Measurements from ENCODE around the gene SNRNP70.
"Not testable (repeated sequence)": the region's sequence is repeated elsewhere in the genome, so short reads cannot be mapped to it uniquely, and the experiment has no call there.

SNRNP70 gene

DNA sequence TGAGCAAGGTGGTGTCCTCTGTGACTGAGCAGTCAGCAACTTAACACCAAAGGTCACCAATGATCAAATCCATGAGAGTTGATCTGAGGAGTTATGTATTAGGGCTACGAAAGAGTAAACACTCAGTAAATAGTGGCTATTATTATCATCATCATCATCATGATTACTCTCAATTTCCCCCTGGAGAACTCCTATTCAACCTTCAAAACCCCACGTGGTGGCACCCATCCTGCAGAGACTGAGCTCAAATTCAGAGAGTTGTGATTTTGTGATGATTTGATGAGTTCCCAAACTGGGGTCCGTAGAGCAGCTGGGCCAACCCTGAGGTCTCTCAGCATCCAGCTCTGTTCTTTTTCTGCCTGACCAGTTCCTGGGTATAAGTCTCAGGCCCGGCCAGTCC is 35.4 kb upstream of the SNRNP70 start:
- WGBS, 2 experiments, result 65% methylated on average over 2 of the region's 4 CpGs; no CpG with 5 or more reads in 1 of the 2 experiments
- not testable (repeated sequence) for H3K4me3 ChIP-seq (ENCODE audit: insufficient read depth, low read depth, low read length); H3K27me3 ChIP-seq (ENCODE audit: control insufficient read depth, insufficient read depth, low read length, poor library complexity, severe bottlenecking); H3K27ac ChIP-seq (ENCODE audit: insufficient read depth, low read depth, low read length, poor library complexity, severe bottlenecking); H3K4me1 ChIP-seq (ENCODE audit: control insufficient read depth, insufficient read depth, low read length); H3K36me3 ChIP-seq (ENCODE audit: control insufficient read depth, insufficient read depth, low read length); H3K9me3 ChIP-seq (ENCODE audit: control insufficient read depth, low read length)

DNA sequence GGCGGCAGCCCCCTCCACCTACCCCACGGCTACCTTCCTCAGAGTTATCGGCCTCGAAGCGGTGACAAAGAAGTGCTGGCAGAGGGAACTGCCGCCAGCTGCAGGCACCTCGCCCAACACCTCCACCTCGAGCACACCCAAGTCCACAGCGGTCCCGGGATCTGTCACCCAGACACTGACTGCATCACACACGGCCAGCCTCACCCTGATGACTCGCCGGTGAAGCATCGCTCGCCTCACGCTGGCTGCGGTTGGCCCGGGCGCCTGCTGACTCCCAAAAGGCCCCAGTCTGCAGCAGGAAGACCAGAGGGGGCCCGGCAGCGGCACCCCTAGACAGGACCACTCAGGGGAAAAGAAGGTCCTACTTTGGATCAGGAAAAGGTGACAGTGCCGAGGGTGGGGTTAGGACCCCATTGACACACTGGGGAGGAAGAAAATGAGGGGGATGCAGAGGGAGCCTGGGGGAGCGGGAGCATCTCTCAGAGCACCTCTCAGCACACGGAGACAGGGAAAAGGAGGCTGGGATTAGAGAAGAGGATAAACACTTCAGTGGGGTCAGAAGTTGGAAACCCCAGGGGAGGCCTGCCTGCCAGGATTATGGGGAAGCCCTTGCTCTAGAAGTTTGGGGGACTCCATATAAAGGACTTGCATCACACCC is 34.7 kb upstream of the SNRNP70 start:
- H3K27ac ChIP-seq (ENCODE audit: insufficient read depth, low read depth, low read length, poor library complexity, severe bottlenecking); H3K36me3 ChIP-seq (ENCODE audit: control insufficient read depth, insufficient read depth, low read length); H3K27me3 ChIP-seq (ENCODE audit: control insufficient read depth, insufficient read depth, low read length, poor library complexity, severe bottlenecking); H3K9me3 ChIP-seq (ENCODE audit: control insufficient read depth, low read length); H3K4me3 ChIP-seq (ENCODE audit: insufficient read depth, low read depth, low read length); H3K4me1 ChIP-seq (ENCODE audit: control insufficient read depth, insufficient read depth, low read length): not testable (repeated sequence)
- WGBS, 2 experiments, result 82 to 84% methylated on average over 24 of the region's 24 CpGs

DNA sequence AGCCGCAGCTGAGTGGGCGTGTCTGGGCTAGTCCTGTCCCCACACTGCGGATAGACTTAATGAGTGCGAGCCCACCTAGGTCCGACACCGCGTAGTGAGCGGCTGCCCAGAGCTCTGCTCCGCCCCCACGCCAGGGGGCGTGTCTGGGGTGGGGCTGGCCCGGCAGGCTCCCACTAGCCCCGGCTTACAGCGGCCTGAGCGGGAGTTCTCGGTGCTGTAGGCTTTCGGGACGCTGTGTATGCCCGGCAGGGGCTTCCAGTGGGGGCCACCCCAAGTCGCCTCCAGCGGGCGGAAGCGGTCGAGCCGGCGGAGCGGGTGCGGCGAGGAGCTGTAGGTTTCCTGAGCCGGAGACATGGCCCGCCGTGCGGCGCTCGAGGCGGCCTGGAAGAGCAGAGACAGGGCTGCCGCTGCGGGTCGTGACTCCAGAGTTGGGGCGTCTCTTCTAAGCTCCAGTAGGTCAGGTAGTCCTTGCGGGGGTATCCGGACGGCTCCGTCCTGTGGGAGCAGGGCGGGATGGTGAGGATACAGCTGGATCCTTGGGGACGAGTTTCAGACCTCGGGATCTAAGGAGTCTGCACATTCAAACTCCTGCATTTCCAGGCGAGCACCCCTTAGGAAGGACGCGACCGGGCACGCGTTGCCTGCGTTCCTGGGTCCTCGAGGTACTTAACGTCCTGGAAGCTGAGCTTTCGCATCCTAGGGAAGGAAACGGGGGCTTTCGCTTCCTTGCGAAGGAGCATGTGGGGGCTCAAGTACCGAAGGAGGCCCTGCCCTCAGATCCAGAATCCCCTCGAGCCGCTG is 28.9 kb upstream of the SNRNP70 start:
- Histone ChIP-seq H3K27me3 (ENCODE audit: control insufficient read depth, insufficient read depth, low read length, poor library complexity, severe bottlenecking) (peaks cover 63% of the 10 kb centered on the region), H3K27ac (ENCODE audit: insufficient read depth, low read depth, low read length, poor library complexity, severe bottlenecking) (no peak overlapping the region), H3K4me3 (ENCODE audit: insufficient read depth, low read depth, low read length) (peak overlapping the region; percentile 36), H3K36me3 (ENCODE audit: control insufficient read depth, insufficient read depth, low read length) (no peaks in the 10 kb centered on the region), H3K4me1 (ENCODE audit: control insufficient read depth, insufficient read depth, low read length) (peaks cover 12% of the 10 kb centered on the region), H3K9me3 (ENCODE audit: control insufficient read depth, low read length) (no peaks in the 10 kb centered on the region)
- 2% methylated on average over 63 of the region's 63 CpGs for WGBS, 2 experiments

DNA sequence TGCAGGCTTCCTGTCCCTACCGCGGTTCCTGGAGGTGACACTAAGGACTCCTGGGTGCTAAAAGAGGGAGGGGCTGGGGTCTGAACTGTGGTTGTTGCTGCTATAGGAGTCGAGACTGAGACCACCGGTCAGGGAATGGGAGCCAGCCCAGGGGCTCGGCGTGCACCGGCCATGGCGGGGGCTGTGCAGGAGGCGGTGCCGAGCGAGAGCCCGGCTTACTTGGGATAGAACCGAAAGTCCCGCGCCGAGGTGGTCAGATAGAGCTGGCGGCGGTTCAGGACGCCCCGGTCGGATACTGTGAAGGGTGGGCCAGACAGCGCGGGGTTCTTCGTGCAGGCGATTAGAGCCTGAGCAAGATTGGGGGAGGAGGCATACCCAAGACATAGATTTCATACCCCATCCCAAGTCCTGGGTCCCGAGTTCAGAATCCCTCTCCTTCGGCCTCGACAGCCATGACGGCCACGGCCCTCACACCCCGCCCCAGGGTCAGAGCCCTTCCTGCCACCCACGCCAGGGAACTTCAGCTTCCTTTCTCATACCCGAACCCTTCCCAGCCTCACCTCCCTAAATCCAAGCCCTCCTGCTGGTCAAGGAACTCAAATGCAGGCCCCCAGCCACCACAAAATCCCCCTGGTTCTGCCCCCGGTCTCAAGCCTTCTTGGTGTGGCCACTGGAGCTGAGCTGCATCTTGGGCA is 28.2 kb upstream of the SNRNP70 start:
- not testable (repeated sequence) for H3K36me3 ChIP-seq (ENCODE audit: control insufficient read depth, insufficient read depth, low read length); H3K27ac ChIP-seq (ENCODE audit: insufficient read depth, low read depth, low read length, poor library complexity, severe bottlenecking); H3K9me3 ChIP-seq (ENCODE audit: control insufficient read depth, low read length)
- Histone ChIP-seq H3K4me3 (ENCODE audit: insufficient read depth, low read depth, low read length) (peak overlapping the region; percentile 36), H3K27me3 (ENCODE audit: control insufficient read depth, insufficient read depth, low read length, poor library complexity, severe bottlenecking) (peaks cover 66% of the 10 kb centered on the region), H3K4me1 (ENCODE audit: control insufficient read depth, insufficient read depth, low read length) (peaks cover 12% of the 10 kb centered on the region)
- 14% methylated on average over 34 of the region's 34 CpGs for WGBS, 2 experiments

DNA sequence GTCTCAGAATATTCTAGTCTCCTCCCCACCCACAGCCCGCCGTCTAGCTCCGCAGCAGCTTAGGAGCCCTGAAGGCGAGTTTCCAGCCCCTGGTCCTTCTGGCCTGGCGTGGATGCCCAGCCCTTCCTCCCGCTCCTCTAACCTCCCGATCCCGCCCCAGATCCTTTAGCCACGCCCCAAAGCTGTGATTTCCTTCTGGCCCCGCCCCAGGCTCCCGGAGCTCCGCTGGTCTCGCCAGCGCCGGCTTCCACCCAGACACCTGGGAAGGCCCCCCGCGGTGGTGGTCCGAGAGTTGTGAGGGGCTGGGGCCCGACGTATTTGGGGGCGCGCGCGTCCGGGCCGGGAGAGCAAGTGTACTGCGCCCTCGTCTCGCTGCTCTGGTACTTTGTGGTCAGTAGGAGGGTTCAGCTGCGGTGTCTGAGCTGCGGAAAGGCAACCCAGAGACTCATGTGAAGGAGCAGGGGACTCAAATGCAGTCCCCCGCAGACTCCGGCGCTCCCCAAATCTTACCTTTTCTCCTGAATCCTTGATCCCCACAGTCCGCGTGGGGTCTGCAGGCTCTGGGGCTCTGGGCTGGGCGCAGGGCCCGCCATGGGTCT is 27.5 kb upstream of the SNRNP70 start, which contains the start of gene CGB7:
Gene CGB7, minus strand, starts transcription at position 114 of the 599 bp plus-strand sequence. CDS start 2,374 bp downstream, outside the sequence.
- H3K9me3 ChIP-seq (ENCODE audit: control insufficient read depth, low read length), result no peaks in the 10 kb centered on the region
- peaks cover 12% of the 10 kb centered on the region for H3K4me1 ChIP-seq (ENCODE audit: control insufficient read depth, insufficient read depth, low read length)
- no peaks in the 10 kb centered on the region for H3K36me3 ChIP-seq (ENCODE audit: control insufficient read depth, insufficient read depth, low read length)
- H3K4me3 ChIP-seq (ENCODE audit: insufficient read depth, low read depth, low read length), result peak within 1 kb of the TSS; percentile 36
- H3K27ac ChIP-seq (ENCODE audit: insufficient read depth, low read depth, low read length, poor library complexity, severe bottlenecking), result no peak within 1 kb of the TSS
- H3K27me3 ChIP-seq (ENCODE audit: control insufficient read depth, insufficient read depth, low read length, poor library complexity, severe bottlenecking), result peaks cover 66% of the 10 kb centered on the region
- WGBS, 2 experiments, result 15 to 16% methylated on average over 38 of the region's 38 CpGs

DNA sequence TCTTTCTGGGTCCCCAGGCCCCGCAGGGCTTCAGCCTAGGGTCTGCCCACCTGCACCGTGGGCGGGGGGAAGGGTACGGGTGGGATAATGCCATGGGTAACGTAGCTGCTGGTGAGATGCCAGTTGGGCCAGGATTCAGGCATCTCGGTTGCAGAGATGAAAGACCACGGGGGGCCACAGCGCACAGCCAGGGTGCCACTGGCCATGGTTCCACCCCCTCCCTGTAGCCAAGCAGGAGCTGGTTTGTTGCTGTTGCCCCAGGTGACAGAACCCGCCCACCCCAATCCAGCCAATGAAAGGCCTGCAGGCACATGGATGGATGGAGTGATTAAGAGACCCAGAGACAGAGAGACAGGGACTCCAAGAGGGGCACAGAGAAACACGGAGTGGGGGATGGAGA is 26.7 kb upstream of the SNRNP70 start:
- H3K36me3 ChIP-seq (ENCODE audit: control insufficient read depth, insufficient read depth, low read length), result no peaks in the 10 kb centered on the region
- H3K4me1 ChIP-seq (ENCODE audit: control insufficient read depth, insufficient read depth, low read length), result peaks cover 12% of the 10 kb centered on the region
- H3K27ac ChIP-seq (ENCODE audit: insufficient read depth, low read depth, low read length, poor library complexity, severe bottlenecking), result no peak overlapping the region
- H3K27me3 ChIP-seq (ENCODE audit: control insufficient read depth, insufficient read depth, low read length, poor library complexity, severe bottlenecking), result peaks cover 66% of the 10 kb centered on the region
- 79 to 80% methylated on average over 10 of the region's 10 CpGs for WGBS, 2 experiments
- H3K9me3 ChIP-seq (ENCODE audit: control insufficient read depth, low read length), result no peaks in the 10 kb centered on the region
- H3K4me3 ChIP-seq (ENCODE audit: insufficient read depth, low read depth, low read length), result no peak overlapping the region

DNA sequence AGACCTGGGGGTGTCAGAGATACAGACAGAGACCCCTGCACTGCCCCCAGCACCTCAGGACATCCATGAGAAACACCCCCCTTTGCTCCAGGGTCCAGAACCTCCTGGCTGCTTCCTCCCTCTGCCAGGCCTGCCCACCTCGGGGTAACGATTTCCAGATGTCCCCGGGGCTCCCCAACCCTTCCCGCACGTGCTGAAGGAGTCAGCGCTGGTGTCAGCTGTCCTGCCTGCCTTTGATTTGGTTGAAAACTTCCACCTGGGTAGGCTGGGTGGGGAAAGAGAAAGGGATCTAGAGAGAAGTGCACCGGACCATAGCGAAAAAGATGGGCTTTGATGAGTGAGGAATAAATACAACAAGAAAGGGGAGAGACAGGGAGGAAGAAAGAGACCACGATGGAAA is 26.2 kb upstream of the SNRNP70 start:
- Histone ChIP-seq H3K27me3 (ENCODE audit: control insufficient read depth, insufficient read depth, low read length, poor library complexity, severe bottlenecking) (peaks cover 69% of the 10 kb centered on the region), H3K9me3 (ENCODE audit: control insufficient read depth, low read length) (no peaks in the 10 kb centered on the region)
- 91% methylated on average over 9 of the region's 9 CpGs for WGBS, 2 experiments

DNA sequence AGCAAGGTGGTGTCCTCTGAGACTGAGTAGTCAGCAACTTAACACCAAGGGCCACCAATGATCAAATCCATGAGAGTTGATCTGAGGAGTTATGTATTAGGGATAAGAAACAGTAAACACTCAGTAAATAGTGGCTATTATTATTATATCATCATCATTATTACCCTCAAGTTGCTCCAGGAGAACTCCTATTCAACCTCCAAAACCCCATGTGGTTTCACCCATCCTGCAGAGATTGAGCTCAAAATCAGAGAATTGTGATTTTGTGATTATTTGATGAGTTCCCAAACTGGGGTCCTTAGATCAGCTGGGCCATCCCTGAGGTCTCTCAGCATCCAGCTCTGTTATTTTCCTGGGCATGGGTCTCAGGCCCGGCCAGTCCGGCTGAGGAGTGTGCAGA is 24.3 kb upstream of the SNRNP70 start:
- Histone ChIP-seq H3K4me3 (ENCODE audit: insufficient read depth, low read depth, low read length) (no peak overlapping the region), H3K27ac (ENCODE audit: insufficient read depth, low read depth, low read length, poor library complexity, severe bottlenecking) (no peak overlapping the region), H3K27me3 (ENCODE audit: control insufficient read depth, insufficient read depth, low read length, poor library complexity, severe bottlenecking) (peaks cover 75% of the 10 kb centered on the region), H3K9me3 (ENCODE audit: control insufficient read depth, low read length) (no peaks in the 10 kb centered on the region), H3K36me3 (ENCODE audit: control insufficient read depth, insufficient read depth, low read length) (no peaks in the 10 kb centered on the region), H3K4me1 (ENCODE audit: control insufficient read depth, insufficient read depth, low read length) (peaks cover 20% of the 10 kb centered on the region)
- WGBS, 2 experiments, result 92 to 97% methylated on average over 2 of the region's 2 CpGs

More for the DNA sequence above, 26.2 kb upstream of the SNRNP70 start:
- Histone ChIP-seq H3K4me3 (ENCODE audit: insufficient read depth, low read depth, low read length) (no peak overlapping the region), H3K36me3 (ENCODE audit: control insufficient read depth, insufficient read depth, low read length) (no peaks in the 10 kb centered on the region), H3K27ac (ENCODE audit: insufficient read depth, low read depth, low read length, poor library complexity, severe bottlenecking) (no peak overlapping the region), H3K4me1 (ENCODE audit: control insufficient read depth, insufficient read depth, low read length) (peaks cover 15% of the 10 kb centered on the region)

DNA sequence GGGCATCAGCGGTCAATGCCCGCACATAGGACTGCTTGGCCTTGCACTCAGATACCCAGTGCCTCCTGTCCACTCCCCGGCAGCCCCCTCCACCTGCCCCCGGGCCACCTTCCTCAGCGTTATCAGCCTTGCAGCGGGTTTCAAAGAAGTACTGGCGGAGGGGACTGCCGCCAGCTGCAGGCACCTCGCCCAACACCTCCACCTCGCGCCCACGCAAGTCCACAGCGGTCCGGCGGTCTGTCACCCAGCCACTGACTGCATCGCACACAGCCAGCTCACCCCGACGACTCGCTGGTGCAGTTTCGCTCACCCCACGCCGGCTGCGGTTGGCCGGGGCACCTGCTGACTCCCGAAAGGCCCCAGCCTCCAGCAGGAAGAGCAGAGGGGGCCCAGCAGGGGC is 23.8 kb upstream of the SNRNP70 start:
- peaks cover 23% of the 10 kb centered on the region for H3K4me1 ChIP-seq (ENCODE audit: control insufficient read depth, insufficient read depth, low read length)
- H3K36me3 ChIP-seq (ENCODE audit: control insufficient read depth, insufficient read depth, low read length), result no peaks in the 10 kb centered on the region
- no peaks in the 10 kb centered on the region for H3K9me3 ChIP-seq (ENCODE audit: control insufficient read depth, low read length)
- no peak overlapping the region for H3K4me3 ChIP-seq (ENCODE audit: insufficient read depth, low read depth, low read length)
- no peak overlapping the region for H3K27ac ChIP-seq (ENCODE audit: insufficient read depth, low read depth, low read length, poor library complexity, severe bottlenecking)
- 86 to 87% methylated on average over 25 of the region's 25 CpGs for WGBS, 2 experiments
- H3K27me3 ChIP-seq (ENCODE audit: control insufficient read depth, insufficient read depth, low read length, poor library complexity, severe bottlenecking), result peaks cover 75% of the 10 kb centered on the region
